ENCODE data around the gene ARHGAP4.

DNA sequence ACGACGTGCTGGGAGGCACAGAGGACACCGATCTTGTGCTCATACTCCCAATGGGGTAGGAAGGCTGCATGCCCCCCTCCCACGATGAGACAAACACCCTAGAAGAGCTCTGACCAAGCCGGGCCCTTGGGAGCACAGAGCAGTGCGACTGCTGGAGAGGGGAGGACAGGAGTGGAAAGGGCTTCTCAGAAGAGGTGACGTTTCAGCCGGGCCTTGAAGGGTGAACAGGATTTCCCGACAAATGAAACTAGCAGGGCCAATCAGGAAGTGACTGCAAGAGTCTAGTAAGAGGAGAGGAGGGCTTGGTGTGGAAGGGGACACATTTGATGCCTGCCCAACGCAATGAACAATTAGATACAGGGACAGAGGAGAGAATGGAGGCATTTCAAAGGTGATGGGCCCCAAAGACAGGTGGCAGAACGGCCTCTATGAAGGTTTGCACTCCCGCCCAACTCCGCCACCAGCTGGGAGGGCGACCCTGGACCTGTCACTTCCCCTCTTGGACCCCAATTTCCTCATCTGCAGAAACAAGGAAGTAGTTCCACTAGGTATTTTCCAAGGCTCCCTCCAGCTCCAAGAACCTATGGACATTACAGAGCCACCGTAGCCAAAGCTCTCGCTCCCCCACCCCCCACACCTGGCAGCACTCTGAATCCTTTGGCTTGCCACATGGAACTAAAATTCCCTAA, 41.6 kb upstream of the ARHGAP4 start:
- TF ChIP-seq CHD1 (IDR thresholded peaks at IDR 0.05; ENCODE audit: low read depth, low read length) = no peak
- TF ChIP-seq RAD21 (IDR thresholded peaks at IDR 0.05; ENCODE audit: insufficient read depth, low read depth, low read length) = no peak
- TF ChIP-seq, protein P1, sequence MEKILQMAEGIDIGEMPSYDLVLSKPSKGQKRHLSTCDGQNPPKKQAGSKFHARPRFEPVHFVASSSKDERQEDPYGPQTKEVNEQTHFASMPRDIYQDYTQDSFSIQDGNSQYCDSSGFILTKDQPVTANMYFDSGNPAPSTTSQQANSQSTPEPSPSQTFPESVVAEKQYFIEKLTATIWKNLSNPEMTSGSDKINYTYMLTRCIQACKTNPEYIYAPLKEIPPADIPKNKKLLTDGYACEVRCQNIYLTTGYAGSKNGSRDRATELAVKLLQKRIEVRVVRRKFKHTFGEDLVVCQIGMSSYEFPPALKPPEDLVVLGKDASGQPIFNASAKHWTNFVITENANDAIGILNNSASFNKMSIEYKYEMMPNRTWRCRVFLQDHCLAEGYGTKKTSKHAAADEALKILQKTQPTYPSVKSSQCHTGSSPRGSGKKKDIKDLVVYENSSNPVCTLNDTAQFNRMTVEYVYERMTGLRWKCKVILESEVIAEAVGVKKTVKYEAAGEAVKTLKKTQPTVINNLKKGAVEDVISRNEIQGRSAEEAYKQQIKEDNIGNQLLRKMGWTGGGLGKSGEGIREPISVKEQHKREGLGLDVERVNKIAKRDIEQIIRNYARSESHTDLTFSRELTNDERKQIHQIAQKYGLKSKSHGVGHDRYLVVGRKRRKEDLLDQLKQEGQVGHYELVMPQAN (conservative IDR thresholded peaks at IDR 0.05) = no peak
- TF ChIP-seq, protein P2, sequence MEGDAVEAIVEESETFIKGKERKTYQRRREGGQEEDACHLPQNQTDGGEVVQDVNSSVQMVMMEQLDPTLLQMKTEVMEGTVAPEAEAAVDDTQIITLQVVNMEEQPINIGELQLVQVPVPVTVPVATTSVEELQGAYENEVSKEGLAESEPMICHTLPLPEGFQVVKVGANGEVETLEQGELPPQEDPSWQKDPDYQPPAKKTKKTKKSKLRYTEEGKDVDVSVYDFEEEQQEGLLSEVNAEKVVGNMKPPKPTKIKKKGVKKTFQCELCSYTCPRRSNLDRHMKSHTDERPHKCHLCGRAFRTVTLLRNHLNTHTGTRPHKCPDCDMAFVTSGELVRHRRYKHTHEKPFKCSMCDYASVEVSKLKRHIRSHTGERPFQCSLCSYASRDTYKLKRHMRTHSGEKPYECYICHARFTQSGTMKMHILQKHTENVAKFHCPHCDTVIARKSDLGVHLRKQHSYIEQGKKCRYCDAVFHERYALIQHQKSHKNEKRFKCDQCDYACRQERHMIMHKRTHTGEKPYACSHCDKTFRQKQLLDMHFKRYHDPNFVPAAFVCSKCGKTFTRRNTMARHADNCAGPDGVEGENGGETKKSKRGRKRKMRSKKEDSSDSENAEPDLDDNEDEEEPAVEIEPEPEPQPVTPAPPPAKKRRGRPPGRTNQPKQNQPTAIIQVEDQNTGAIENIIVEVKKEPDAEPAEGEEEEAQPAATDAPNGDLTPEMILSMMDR (IDR thresholded peaks at IDR 0.05 in 2 of 3, conservative IDR thresholded peaks at IDR 0.05 in 1 of 3; ENCODE audit: control insufficient read depth in 2 of 3, extremely low read depth in 1 of 3, insufficient read depth in 1 of 3, low read depth in 3 of 3, low read length in 3 of 3) = no peak
- TF ChIP-seq POLR2A (IDR thresholded peaks at IDR 0.05; ENCODE audit: low read depth, low read length) = no peak
- TF ChIP-seq ZSCAN29 (IDR thresholded peaks at IDR 0.05) = no peak

All from GM12878 (cell line).